GM23338 (cell line): ENCODE measurements around the gene CCDC106.

ENCODE experiments used
- CTCF ChIP-seq, 2 experiments: fragments of 200-600 bp in 1 of 2; sonication (generic) in 1 of 2; conservative IDR thresholded peaks; 2 replicates each; pipeline versions ENCODE4 v1.5.1 to v1.6.1; 2016 to 2017; ENCODE audit warnings: antibody characterized with exemption in 2 of 2, low read depth in 2 of 2, mild to moderate bottlenecking in 2 of 2, moderate library complexity in 1 of 2
- EZH2 ChIP-seq: fragments of 200-600 bp; sonication (generic); IDR thresholded peaks from one replicate; pipeline ENCODE4 v1.8.0; 2017; ENCODE audit warnings: antibody characterized with exemption, mild to moderate bottlenecking, low read depth; ENCODE audit not compliant: unreplicated experiment
- EZH2phosphoT487 ChIP-seq: fragments of 200-600 bp; sonication (generic); IDR thresholded peaks from one replicate; pipeline ENCODE4 v1.8.1; 2018; ENCODE audit warnings: antibody characterized with exemption; ENCODE audit not compliant: unreplicated experiment
- JUNB ChIP-seq: IDR thresholded peaks from one replicate; pipeline ENCODE4 v1.6.1; 2016; ENCODE audit warnings: antibody characterized with exemption; ENCODE audit not compliant: unreplicated experiment
- NANOG ChIP-seq: IDR thresholded peaks from 2 replicates; pipeline ENCODE4 v1.6.1; 2016; ENCODE audit warnings: antibody characterized with exemption, borderline replicate concordance
- POLR2AphosphoS5 ChIP-seq: IDR thresholded peaks from 2 replicates; pipeline ENCODE4 v1.6.1; 2016; ENCODE audit warnings: antibody characterized with exemption, low read depth
- REST ChIP-seq: IDR thresholded peaks from one replicate; pipeline ENCODE4 v1.6.1; 2018; ENCODE audit warnings: antibody characterized with exemption; ENCODE audit not compliant: unreplicated experiment
- ZNF331 ChIP-seq: fragments of 250-450 bp; sonication (Bioruptor Pico); IDR thresholded peaks from 2 replicates; pipeline ENCODE4 v1.5.0; 2020; ENCODE audit warnings: low read depth, mild to moderate bottlenecking, moderate library complexity

GRCh38 chr19:55699221-55699620 is 51.2 kb downstream of the CCDC106 start:
- TF ChIP-seq EZH2 (no peak), REST (no peak), CTCF (conservative IDR thresholded peaks at IDR 0.05; ENCODE audit: low read depth in 2 of 2) (no peak), POLR2AphosphoS5 (no peak), JUNB (no peak), EZH2phosphoT487 (no peak), NANOG (no peak), ZNF331 (CRISPR knock-in tag) (no peak)
